ENCODE data around the gene TTPAL.

Gene TTPAL

DNA sequence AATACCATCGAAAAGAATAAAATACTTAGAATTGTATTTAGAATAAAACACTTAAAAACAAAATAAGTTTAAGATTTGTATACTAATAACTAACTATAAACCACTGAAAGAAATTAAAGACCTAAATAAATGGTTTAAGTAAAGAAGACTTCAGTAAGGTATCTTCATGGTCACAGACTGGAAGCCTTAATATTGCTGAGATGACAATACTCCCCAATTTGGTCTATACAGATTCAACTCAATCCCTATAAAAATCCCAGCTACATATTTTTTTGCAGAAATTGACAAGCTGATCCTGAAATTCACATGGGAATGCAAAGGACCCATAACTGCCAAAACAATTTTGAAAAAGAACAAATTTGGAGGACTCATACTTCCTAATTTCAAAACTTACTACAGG is 27.3 kb downstream of the TTPAL start:
- Histone ChIP-seq H3K27me3 (no peaks in the 10 kb centered on the region), H3K9me3 (no peaks in the 10 kb centered on the region), H3K4me3 (ENCODE audit: low read depth, low read length) (no peak overlapping the region), H3K36me3 (peaks cover 35% of the 10 kb centered on the region), H3K4me1 (no peaks in the 10 kb centered on the region)
- TF ChIP-seq CTCF (IDR thresholded peaks at IDR 0.05; ENCODE audit: low read depth, low read length), result no peak
- DNase-seq, result no peak

DNA sequence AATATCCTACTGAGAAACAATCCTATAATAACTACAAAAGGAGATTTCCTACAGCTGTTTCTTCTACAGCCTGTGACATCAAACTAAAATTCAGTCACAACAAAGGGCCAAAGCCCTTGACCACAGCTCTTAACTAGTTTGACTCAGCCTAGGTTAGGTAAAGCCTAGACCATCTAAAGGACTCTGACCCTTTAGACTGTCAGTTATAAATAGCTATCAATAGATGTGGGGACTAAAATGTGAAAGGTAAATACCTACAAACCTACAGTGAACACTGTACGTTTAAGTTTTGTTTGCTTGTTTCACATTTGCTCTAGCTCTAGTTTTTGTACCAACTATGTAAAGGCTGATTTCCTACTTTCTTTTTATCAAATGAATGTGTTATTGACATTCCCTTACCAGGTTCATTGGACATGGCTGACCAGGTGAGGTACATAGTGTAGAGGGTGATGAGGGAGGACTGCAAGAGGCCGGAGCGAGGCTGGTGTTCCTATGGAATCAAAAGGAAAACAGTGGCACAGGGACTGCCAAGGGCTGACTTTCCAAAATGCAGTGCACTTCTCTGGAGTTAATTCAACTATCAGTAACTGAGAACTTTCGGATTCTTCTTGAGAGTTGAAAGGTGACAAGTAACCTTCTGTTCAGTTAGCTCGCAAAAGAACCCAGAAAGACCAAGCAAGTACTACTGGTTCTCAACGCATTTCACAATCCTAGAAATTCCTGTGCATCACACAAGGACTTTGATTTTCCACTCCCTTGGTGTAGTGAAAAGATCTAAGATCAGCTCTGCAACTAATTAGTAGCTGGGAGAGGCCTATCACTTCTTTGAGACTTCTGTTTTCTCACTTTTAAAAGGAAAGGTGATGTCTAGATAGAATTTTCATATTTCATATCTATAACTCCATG is 29.0 kb downstream of the TTPAL start:
- no peak for TF ChIP-seq CTCF (IDR thresholded peaks at IDR 0.05; ENCODE audit: low read depth, low read length)
- H3K27me3 ChIP-seq, result no peaks in the 10 kb centered on the region
- H3K4me3 ChIP-seq (ENCODE audit: low read depth, low read length), result no peak overlapping the region
- no peaks in the 10 kb centered on the region for H3K9me3 ChIP-seq
- no peak for DNase-seq
- no peaks in the 10 kb centered on the region for H3K4me1 ChIP-seq
- peaks cover 48% of the 10 kb centered on the region for H3K36me3 ChIP-seq

GRCh38 chr20:44509762-44510161 is 34.1 kb downstream of the TTPAL start:
- H3K4me3 ChIP-seq (ENCODE audit: low read depth, low read length), result no peak overlapping the region
- no peaks in the 10 kb centered on the region for H3K27me3 ChIP-seq
- no peaks in the 10 kb centered on the region for H3K9me3 ChIP-seq
- H3K36me3 ChIP-seq, result peaks cover 28% of the 10 kb centered on the region
- no peaks in the 10 kb centered on the region for H3K4me1 ChIP-seq
- TF ChIP-seq CTCF (IDR thresholded peaks at IDR 0.05; ENCODE audit: low read depth, low read length), result no peak
- no peak for DNase-seq

GRCh38 chr20:44513871-44514270 is 38.2 kb downstream of the TTPAL start:
- DNase-seq, result no peak
- no peak for TF ChIP-seq CTCF (IDR thresholded peaks at IDR 0.05; ENCODE audit: low read depth, low read length)
- Histone ChIP-seq H3K36me3 (peaks cover 17% of the 10 kb centered on the region), H3K4me1 (no peaks in the 10 kb centered on the region), H3K4me3 (ENCODE audit: low read depth, low read length) (no peak overlapping the region), H3K27me3 (no peaks in the 10 kb centered on the region), H3K9me3 (no peaks in the 10 kb centered on the region)

GRCh38 chr20:44516491-44516890 is 40.8 kb downstream of the TTPAL start:
- TF ChIP-seq CTCF (IDR thresholded peaks at IDR 0.05; ENCODE audit: low read depth, low read length), result no peak
- H3K27me3 ChIP-seq, result no peaks in the 10 kb centered on the region
- no peaks in the 10 kb centered on the region for H3K9me3 ChIP-seq
- no peak for DNase-seq
- no peak overlapping the region for H3K4me3 ChIP-seq (ENCODE audit: low read depth, low read length)
- H3K4me1 ChIP-seq, result no peaks in the 10 kb centered on the region
- H3K36me3 ChIP-seq, result no peaks in the 10 kb centered on the region

- Histone ChIP-seq H3K36me3 (no peaks in the 10 kb centered on the region), H3K27me3 (no peaks in the 10 kb centered on the region), H3K4me3 (ENCODE audit: low read depth, low read length) (no peak overlapping the region), H3K9me3 (no peaks in the 10 kb centered on the region), H3K4me1 (no peaks in the 10 kb centered on the region; the same call in 1 of the 2 replicates)
- no peak for DNase-seq
- no peak for TF ChIP-seq CTCF (IDR thresholded peaks at IDR 0.05; ENCODE audit: low read depth, low read length)
Observed at GRCh38 chr20:44517454-44517853, 41.8 kb downstream of the TTPAL start.
